ENCODE measurements around the gene NUMA1.

Gene NUMA1

GRCh38 chr11:72102946-72103753, 22.8 kb upstream of the NUMA1 start, which contains the start of gene LAMTOR1:
Gene LAMTOR1 (minus strand): TSS chr11:72103297. CDS start chr11:72103224, 73 bp downstream.
- DNase-seq (ENCODE audit: low read depth), result peak; percentile 99

- DNase-seq (ENCODE audit: low read depth), result no peak
Observed at GRCh38 chr11:72102631-72102945, 22.2 kb upstream of the NUMA1 start.

- DNase-seq (ENCODE audit: low read depth), result no peak
Observed at GRCh38 chr11:72102162-72102561, 21.8 kb upstream of the NUMA1 start.

GRCh38 chr11:72100462-72100861, 20.1 kb upstream of the NUMA1 start:
- DNase-seq (ENCODE audit: low read depth), result no peak

GRCh38 chr11:72100009-72100408, 19.7 kb upstream of the NUMA1 start:
- DNase-seq (ENCODE audit: low read depth), result no peak

- DNase-seq (ENCODE audit: low read depth), result no peak
Observed at GRCh38 chr11:72098741-72099140, 18.4 kb upstream of the NUMA1 start.

- peak; percentile 70 for DNase-seq (ENCODE audit: low read depth)
Observed at GRCh38 chr11:72091292-72091691, 10.9 kb upstream of the NUMA1 start.

GRCh38 chr11:72088076-72088808, 7.9 kb upstream of the NUMA1 start:
- no peak for DNase-seq (ENCODE audit: low read depth)

GRCh38 chr11:72085621-72086351, 5.4 kb upstream of the NUMA1 start:
- DNase-seq (ENCODE audit: low read depth), result no peak

- DNase-seq (ENCODE audit: low read depth), result no peak
Observed at GRCh38 chr11:72084965-72085364, 4.6 kb upstream of the NUMA1 start.

- no peak for DNase-seq (ENCODE audit: low read depth)
Observed at GRCh38 chr11:72084076-72084475, 3.7 kb upstream of the NUMA1 start.

GRCh38 chr11:72083414-72083813, 3.1 kb upstream of the NUMA1 start:
- DNase-seq (ENCODE audit: low read depth), result no peak

- DNase-seq (ENCODE audit: low read depth), result no peak
Observed at GRCh38 chr11:72081821-72082453, 1.6 kb upstream of the NUMA1 start.

GRCh38 chr11:72081184-72081644, 872 bp upstream of the NUMA1 start:
- DNase-seq (ENCODE audit: low read depth), result no peak

- no peak for DNase-seq (ENCODE audit: low read depth)
Observed at GRCh38 chr11:72079819-72080325, 470 bp downstream of the NUMA1 start.

GRCh38 chr11:72078477-72078876, 1.9 kb downstream of the NUMA1 start:
- peak; percentile 45 for DNase-seq (ENCODE audit: low read depth)

- no peak for DNase-seq (ENCODE audit: low read depth)
Observed at GRCh38 chr11:72075756-72076155, 4.6 kb downstream of the NUMA1 start.

GRCh38 chr11:72075109-72075508, 5.2 kb downstream of the NUMA1 start:
- DNase-seq (ENCODE audit: low read depth), result peak; percentile 47

- DNase-seq (ENCODE audit: low read depth), result peak; percentile 88
Observed at GRCh38 chr11:72072348-72072747, 8.0 kb downstream of the NUMA1 start.

GRCh38 chr11:72070491-72070890, 9.9 kb downstream of the NUMA1 start:
- no peak for DNase-seq (ENCODE audit: low read depth)

- DNase-seq (ENCODE audit: low read depth), result peak; percentile 90
Observed at GRCh38 chr11:72069787-72070251, 10.5 kb downstream of the NUMA1 start.

GRCh38 chr11:72069200-72069599, 11.1 kb downstream of the NUMA1 start:
- peak; percentile 47 for DNase-seq (ENCODE audit: low read depth)

Data from EH (cell line).